ENCODE measurements around the gene HOXA13. TPM values are rescaled to one million over a fixed set of nuclear protein-coding genes. Genes with fewer than 3 reads are reported as not detected.

Gene HOXA13
- total and polyA plus RNA-seq, 4 donors = not detected

DNA sequence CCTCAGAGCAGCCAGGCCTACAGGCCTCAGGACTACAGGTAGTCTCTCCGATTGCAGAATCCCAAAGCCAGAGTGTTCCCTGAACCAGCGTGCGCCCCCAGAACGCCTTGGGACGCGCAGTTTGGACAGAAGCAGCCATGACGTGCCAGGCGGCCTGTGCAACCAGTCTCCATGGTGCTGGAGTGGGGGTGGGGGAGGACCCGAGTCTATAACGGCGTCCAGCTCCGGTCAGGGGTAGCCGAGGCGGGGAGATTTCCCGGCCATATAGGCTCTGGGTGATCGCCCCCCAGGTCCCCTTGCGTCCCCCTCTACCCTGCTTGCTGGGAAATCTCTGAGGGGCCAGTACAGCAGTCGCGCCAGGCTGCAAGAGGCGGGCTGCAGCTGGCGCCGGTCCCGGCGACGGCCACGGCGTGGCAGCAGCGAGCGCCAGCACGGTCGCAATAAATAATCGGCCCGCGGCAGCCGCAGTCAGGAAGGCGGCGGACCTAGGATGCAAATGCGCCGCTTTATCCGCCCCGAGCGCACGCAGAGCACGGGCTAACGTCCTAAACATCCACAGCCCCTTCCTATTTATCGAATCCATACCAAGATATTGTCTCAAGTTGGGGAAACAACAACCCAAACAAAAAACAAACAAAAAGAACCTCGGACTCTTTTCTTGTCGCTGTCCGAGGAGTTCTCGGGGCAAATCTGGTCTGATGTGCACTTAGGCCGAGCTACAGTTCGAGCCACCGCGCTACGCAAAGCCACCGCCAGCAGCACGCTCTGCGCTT is 49.1 kb downstream of the HOXA13 start:
- H3K27ac ChIP-seq (ENCODE audit: low read depth in 1 of 2, low read length in 1 of 2) = peak overlapping the region in 1 of 2 donors; percentile 62
- peaks cover 0 to 67% (median 8%) of the 10 kb centered on the region in 5 donors for H3K4me1 ChIP-seq (ENCODE audit: control insufficient read depth in 5 of 5, insufficient read depth in 5 of 5, low read length in 5 of 5)
- H3K9ac ChIP-seq (ENCODE audit: insufficient read depth in 1 of 2, low read length in 2 of 2) = peak overlapping the region in 1 of 2 donors; percentile 91
- H3K9me3 ChIP-seq (ENCODE audit: control insufficient read depth in 4 of 4, insufficient read depth in 3 of 4, low read length in 3 of 4) = peaks cover 0 to 3% (median 0%) of the 10 kb centered on the region in 4 donors
- peaks cover 0 to 73% (median 37%) of the 10 kb centered on the region in 3 donors for H3K27me3 ChIP-seq (ENCODE audit: control insufficient read depth in 3 of 3, insufficient read depth in 3 of 3, low read length in 2 of 3)
- 1 to 2% methylated on average over 58 of the region's 58 CpGs for WGBS, 2 donors
- peak; percentile 60 for TF ChIP-seq CTCF (IDR thresholded peaks at IDR 0.05; ENCODE audit: control extremely low read depth, extremely low read depth)
- peak; percentile 84 for ATAC-seq (ENCODE audit: insufficient read depth, low FRiP score)
- H3K4me3 ChIP-seq = peak overlapping the region; percentile 28
- DNase-seq = peak; percentile 90 to 95 (median 91)
- H3K36me3 ChIP-seq (ENCODE audit: control insufficient read depth in 4 of 4, insufficient read depth in 4 of 4, low read length in 4 of 4) = no peaks in the 10 kb centered on the region

DNA sequence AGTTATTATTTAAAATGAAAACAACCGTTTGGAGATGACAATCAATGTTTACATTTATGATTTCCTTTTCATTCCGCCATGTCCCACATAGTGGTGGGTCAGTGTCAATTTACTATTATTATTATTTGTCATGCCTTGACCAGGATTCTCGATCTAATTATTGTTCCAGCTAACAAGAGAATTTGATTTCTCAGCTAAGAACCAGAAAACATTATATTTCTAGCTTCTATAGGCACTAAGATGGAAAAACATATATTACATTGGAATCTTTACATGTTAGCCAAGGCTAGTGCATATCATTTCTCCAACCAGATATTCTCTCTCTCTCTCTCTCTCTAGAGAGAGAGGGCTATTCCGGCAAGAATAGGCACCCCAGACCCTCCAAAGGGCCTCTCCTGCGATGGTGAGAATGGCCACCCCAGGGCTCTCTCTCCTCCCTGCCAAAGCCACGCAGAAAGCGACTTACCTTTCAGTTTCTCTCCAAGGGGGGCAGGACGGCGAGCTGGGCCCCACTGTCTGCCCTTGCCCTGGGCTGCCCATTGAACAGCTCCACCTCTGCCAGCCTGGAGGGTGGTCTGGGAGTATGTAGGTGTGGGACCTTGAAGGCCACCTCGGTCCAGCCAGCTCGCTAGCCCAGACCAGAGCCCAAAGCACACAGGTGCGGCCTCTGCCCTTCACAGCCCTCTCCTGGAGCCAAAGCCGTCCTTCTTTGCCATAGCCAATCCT is 49.9 kb downstream of the HOXA13 start:
- H3K9ac ChIP-seq (ENCODE audit: insufficient read depth in 1 of 2, low read length in 2 of 2) = peak overlapping the region in 1 of 2 donors; percentile 87
- no peak for TF ChIP-seq CTCF (IDR thresholded peaks at IDR 0.05; ENCODE audit: control extremely low read depth, extremely low read depth)
- H3K36me3 ChIP-seq (ENCODE audit: control insufficient read depth in 4 of 4, insufficient read depth in 4 of 4, low read length in 4 of 4) = peaks cover 0 to 2% (median 0%) of the 10 kb centered on the region in 4 donors
- peaks cover 0 to 63% (median 8%) of the 10 kb centered on the region in 5 donors for H3K4me1 ChIP-seq (ENCODE audit: control insufficient read depth in 5 of 5, insufficient read depth in 5 of 5, low read length in 5 of 5)
- 22 to 28% methylated on average over 13 of the region's 13 CpGs for WGBS, 2 donors
- H3K9me3 ChIP-seq (ENCODE audit: control insufficient read depth in 4 of 4, insufficient read depth in 3 of 4, low read length in 3 of 4) = peaks cover 0 to 4% (median 0%) of the 10 kb centered on the region in 4 donors
- peaks cover 0 to 72% (median 31%) of the 10 kb centered on the region in 3 donors for H3K27me3 ChIP-seq (ENCODE audit: control insufficient read depth in 3 of 3, insufficient read depth in 3 of 3, low read length in 2 of 3)
- no peak for ATAC-seq (ENCODE audit: insufficient read depth, low FRiP score)
- H3K4me3 ChIP-seq = peak overlapping the region; percentile 17
- DNase-seq = peak in 2 of 3 donors; percentile 37 to 58
- peak overlapping the region in 1 of 2 donors; percentile 62 for H3K27ac ChIP-seq (ENCODE audit: low read depth in 1 of 2, low read length in 1 of 2)

GRCh38 chr7:27148756-27149641 is 50.9 kb downstream of the HOXA13 start:
- H3K36me3 ChIP-seq (ENCODE audit: control insufficient read depth in 4 of 4, insufficient read depth in 4 of 4, low read length in 4 of 4) = peaks cover 0 to 5% (median 0%) of the 10 kb centered on the region in 4 donors
- H3K9ac ChIP-seq (ENCODE audit: insufficient read depth in 1 of 2, low read length in 2 of 2) = peak overlapping the region in 1 of 2 donors; percentile 87
- ATAC-seq (ENCODE audit: insufficient read depth, low FRiP score) (no peak), DNase-seq (peak; percentile 48 to 86 (median 77))
- H3K9me3 ChIP-seq (ENCODE audit: control insufficient read depth in 4 of 4, insufficient read depth in 3 of 4, low read length in 3 of 4) = peaks cover 0 to 4% (median 0%) of the 10 kb centered on the region in 4 donors
- H3K27ac ChIP-seq (ENCODE audit: low read depth in 1 of 2, low read length in 1 of 2) = peak overlapping the region in 1 of 2 donors; percentile 95
- H3K4me1 ChIP-seq (ENCODE audit: control insufficient read depth in 5 of 5, insufficient read depth in 5 of 5, low read length in 5 of 5) = peaks cover 0 to 63% (median 8%) of the 10 kb centered on the region in 5 donors
- TF ChIP-seq CTCF (IDR thresholded peaks at IDR 0.05; ENCODE audit: control extremely low read depth, extremely low read depth) = no peak
- no peak overlapping the region for H3K4me3 ChIP-seq
- H3K27me3 ChIP-seq (ENCODE audit: control insufficient read depth in 3 of 3, insufficient read depth in 3 of 3, low read length in 2 of 3) = peaks cover 0 to 62% (median 23%) of the 10 kb centered on the region in 3 donors
- WGBS, 2 donors = 21 to 33% methylated on average over 30 of the region's 30 CpGs

Data from lung (tissue), 12 donors.